Activated T-cell treated with anti-CD3 and anti-CD28 coated beads, Interleukin-2, amount 50 U/mL, for 24 hours (primary cell): ENCODE data around the gene SSU72.

Experiments used
- DNase-seq: peaks from one replicate; pipeline ENCODE4 v3.0.0-alpha.2; 2020
- H3K27ac Mint-ChIP-seq: 2 replicates; pipeline ENCODE4 v1.8.0; 2020; ENCODE audit warnings: mild to moderate bottlenecking, mixed read lengths
- H3K27me3 Mint-ChIP-seq: 2 replicates; pipeline ENCODE4 v1.8.0; 2020; ENCODE audit warnings: mixed read lengths
- H3K36me3 Mint-ChIP-seq: 2 replicates; pipeline ENCODE4 v1.8.0; 2020; ENCODE audit warnings: low read depth, mixed read lengths
- H3K4me1 Mint-ChIP-seq: 2 replicates; pipeline ENCODE4 v1.8.0; 2020; ENCODE audit warnings: low read depth, mixed read lengths
- H3K4me3 Mint-ChIP-seq: 2 replicates; pipeline ENCODE4 v1.8.0; 2020; ENCODE audit warnings: mild to moderate bottlenecking, moderate library complexity, mixed read lengths
- H3K9me3 Mint-ChIP-seq: 2 replicates; pipeline ENCODE4 v1.8.0; 2020; ENCODE audit warnings: mixed read lengths

SSU72 gene

GRCh38 chr1:1574721-1575537 is at the start of gene SSU72:
Gene SSU72, minus strand, starts transcription at chr1:1574863. Its CDS starts 306 bp downstream, at chr1:1574557.
- DNase-seq = peak; percentile 95
- H3K4me1 Mint-ChIP-seq = peaks cover 34% of the 10 kb centered on the region
- peaks cover 40% of the 10 kb centered on the region for H3K36me3 Mint-ChIP-seq

GRCh38 chr1:1623631-1624442 is 49.2 kb upstream of the SSU72 start:
- no peaks in the 10 kb centered on the region for H3K9me3 Mint-ChIP-seq
- H3K27ac Mint-ChIP-seq = peak overlapping the region; percentile 4
- H3K36me3 Mint-ChIP-seq = peaks cover under 1% of the 10 kb centered on the region
- no peaks in the 10 kb centered on the region for H3K27me3 Mint-ChIP-seq
- DNase-seq = peak; percentile 28
- no peaks in the 10 kb centered on the region for H3K4me1 Mint-ChIP-seq
- no peak overlapping the region for H3K4me3 Mint-ChIP-seq

More at GRCh38 chr1:1574721-1575537, at the start of gene SSU72:
- no peaks in the 10 kb centered on the region for H3K9me3 Mint-ChIP-seq
- no peaks in the 10 kb centered on the region for H3K27me3 Mint-ChIP-seq
- peak within 1 kb of the TSS; percentile 99 for H3K27ac Mint-ChIP-seq
- peak within 1 kb of the TSS; percentile 97 for H3K4me3 Mint-ChIP-seq

- Mint-ChIP-seq H3K4me1 (no peaks in the 10 kb centered on the region), H3K27ac (no peak overlapping the region), H3K4me3 (no peak overlapping the region), H3K27me3 (no peaks in the 10 kb centered on the region), H3K36me3 (peaks cover 2% of the 10 kb centered on the region), H3K9me3 (no peaks in the 10 kb centered on the region)
- DNase-seq = no peak
Measured at GRCh38 chr1:1623181-1623630, 48.5 kb upstream of the SSU72 start.

GRCh38 chr1:1622788-1623094 is 48.1 kb upstream of the SSU72 start:
- no peak for DNase-seq
- Mint-ChIP-seq H3K4me3 (no peak overlapping the region), H3K36me3 (peaks cover 6% of the 10 kb centered on the region), H3K4me1 (peaks cover under 1% of the 10 kb centered on the region), H3K27me3 (no peaks in the 10 kb centered on the region), H3K9me3 (no peaks in the 10 kb centered on the region), H3K27ac (no peak overlapping the region)

- Mint-ChIP-seq H3K4me3 (no peak overlapping the region), H3K27ac (no peak overlapping the region), H3K27me3 (no peaks in the 10 kb centered on the region), H3K36me3 (peaks cover 10% of the 10 kb centered on the region), H3K9me3 (no peaks in the 10 kb centered on the region), H3K4me1 (peaks cover 6% of the 10 kb centered on the region)
- DNase-seq = no peak
Measured at GRCh38 chr1:1622010-1622787, 47.5 kb upstream of the SSU72 start.

GRCh38 chr1:1621173-1622009 is 46.7 kb upstream of the SSU72 start:
- no peak for DNase-seq
- Mint-ChIP-seq H3K4me3 (no peak overlapping the region), H3K27ac (no peak overlapping the region), H3K27me3 (no peaks in the 10 kb centered on the region), H3K9me3 (no peaks in the 10 kb centered on the region), H3K4me1 (peaks cover 14% of the 10 kb centered on the region), H3K36me3 (peaks cover 10% of the 10 kb centered on the region)

- no peak for DNase-seq
- Mint-ChIP-seq H3K36me3 (peaks cover 10% of the 10 kb centered on the region), H3K4me3 (no peak overlapping the region), H3K9me3 (no peaks in the 10 kb centered on the region), H3K4me1 (peaks cover 14% of the 10 kb centered on the region), H3K27me3 (no peaks in the 10 kb centered on the region), H3K27ac (no peak overlapping the region)
Measured at GRCh38 chr1:1620433-1621139, 45.9 kb upstream of the SSU72 start.

GRCh38 chr1:1619917-1620361 is 45.3 kb upstream of the SSU72 start:
- DNase-seq = no peak

GRCh38 chr1:1618396-1619068 is 43.9 kb upstream of the SSU72 start:
- H3K4me1 Mint-ChIP-seq = peaks cover 30% of the 10 kb centered on the region
- no peak for DNase-seq
- H3K27me3 Mint-ChIP-seq = no peaks in the 10 kb centered on the region
- peaks cover 25% of the 10 kb centered on the region for H3K36me3 Mint-ChIP-seq
- H3K4me3 Mint-ChIP-seq = no peak overlapping the region
- no peak overlapping the region for H3K27ac Mint-ChIP-seq
- no peaks in the 10 kb centered on the region for H3K9me3 Mint-ChIP-seq

More at GRCh38 chr1:1619917-1620361, 45.3 kb upstream of the SSU72 start:
- peaks cover 11% of the 10 kb centered on the region for H3K36me3 Mint-ChIP-seq
- peaks cover 16% of the 10 kb centered on the region for H3K4me1 Mint-ChIP-seq
- H3K9me3 Mint-ChIP-seq = no peaks in the 10 kb centered on the region
- no peaks in the 10 kb centered on the region for H3K27me3 Mint-ChIP-seq
- no peak overlapping the region for H3K27ac Mint-ChIP-seq
- H3K4me3 Mint-ChIP-seq = no peak overlapping the region

GRCh38 chr1:1617925-1618324 is 43.3 kb upstream of the SSU72 start:
- no peak for DNase-seq
- peak overlapping the region; percentile 83 for H3K4me3 Mint-ChIP-seq
- H3K36me3 Mint-ChIP-seq = peaks cover 26% of the 10 kb centered on the region
- H3K27ac Mint-ChIP-seq = no peak overlapping the region
- H3K9me3 Mint-ChIP-seq = no peaks in the 10 kb centered on the region
- no peaks in the 10 kb centered on the region for H3K27me3 Mint-ChIP-seq
- H3K4me1 Mint-ChIP-seq = peaks cover 31% of the 10 kb centered on the region

GRCh38 chr1:1617516-1617915 is 42.9 kb upstream of the SSU72 start:
- Mint-ChIP-seq H3K27ac (no peak overlapping the region), H3K4me1 (peaks cover 31% of the 10 kb centered on the region), H3K36me3 (peaks cover 26% of the 10 kb centered on the region), H3K4me3 (peak overlapping the region; percentile 83), H3K9me3 (no peaks in the 10 kb centered on the region), H3K27me3 (no peaks in the 10 kb centered on the region)
- no peak for DNase-seq

- no peak for DNase-seq
- H3K27me3 Mint-ChIP-seq = no peaks in the 10 kb centered on the region
- H3K27ac Mint-ChIP-seq = peak overlapping the region; percentile 90
- no peaks in the 10 kb centered on the region for H3K9me3 Mint-ChIP-seq
- H3K4me3 Mint-ChIP-seq = peak overlapping the region; percentile 83
- peaks cover 26% of the 10 kb centered on the region for H3K36me3 Mint-ChIP-seq
- peaks cover 36% of the 10 kb centered on the region for H3K4me1 Mint-ChIP-seq
Measured at GRCh38 chr1:1616838-1617237, 42.2 kb upstream of the SSU72 start.
